K562 (cell line): Measurements from ENCODE around the gene INTS1. TPM values are rescaled to one million over a fixed set of nuclear protein-coding genes. Genes with fewer than 3 reads are reported as not detected.

Experiments used
- ATAC-seq: fragments of 200-7000 bp; cut with Tn5 transposase; 3 replicates; pipeline ENCODE4 v1.9.1; 2020; ENCODE audit warnings: moderate library complexity
- BruUV-seq: library from RNA; stranded (reverse); fragments of 400-500 nt; replicated peaks from 2 replicates; lab custom pipeline; 2021; lab: Mats Ljungman, UMichigan
- CTCF ChIA-PET: fragments of 300-600 bp; formaldehyde crosslinking; extraction: SDS; loops from one replicate; lab custom pipeline; 2021; ENCODE audit warnings: low intra/inter-chr PET ratio; lab: Yijun Ruan, JAX
- POLR2A ChIA-PET: fragments of 300-600, 350-650 bp; sonication (Branson Sonifier 250); formaldehyde crosslinking; extraction: SDS; loops from one replicate; lab custom pipeline; 2021; ENCODE audit warnings: antibody characterized with exemption, inconsistent platforms; lab: Yijun Ruan, JAX
- DNase-seq, 4 experiments: peaks; one replicate each; pipeline versions ENCODE4 v3.0.0 to v3.0.0-alpha.2; 2011 to 2018; ENCODE audit warnings: low spot score in 3 of 4, mixed read lengths in 3 of 4; ENCODE audit errors: extremely low read depth in 1 of 4
- FAIRE-seq: peaks from 2 replicates; lab custom pipeline; 2011; peaks lifted over from hg19 to GRCh38; lab: Jason Lieb, UNC
- H2AFZ ChIP-seq: 2 replicates; pipeline ENCODE4 v1.6.0; 2011; ENCODE audit warnings: low read depth, low read length, control low read depth, inconsistent platforms
- H3K27ac ChIP-seq: fragments of 200-600 bp; 3 replicates; pipeline ENCODE4 v1.8.0; 2011; ENCODE audit warnings: low read depth, mild to moderate bottlenecking, control low read depth, inconsistent platforms, low read length, moderate library complexity, mixed read lengths; ENCODE audit errors: extremely low read depth
- H3K27me3 ChIP-seq, 2 experiments: fragments of 300-600 bp in 1 of 2; 2 replicates in 1 of 2; 3 replicates in 1 of 2; pipeline versions ENCODE4 v1.6.0 to v1.8.0; 2011; ENCODE audit warnings: inconsistent platforms in 2 of 2, low read length in 2 of 2, mild to moderate bottlenecking in 1 of 2, mixed read lengths in 1 of 2, moderate library complexity in 1 of 2; ENCODE audit not compliant: control insufficient read depth in 2 of 2, insufficient read depth in 2 of 2
- H3K36me3 ChIP-seq: fragments of 300-600 bp; 3 replicates; pipeline ENCODE4 v1.8.0; 2011; ENCODE audit warnings: mild to moderate bottlenecking, low read length, inconsistent platforms; ENCODE audit not compliant: control insufficient read depth, insufficient read depth
- H3K4me1 ChIP-seq, 2 experiments: fragments of 200-600 bp in 1 of 2; replicated peaks in 1 of 2; 2 replicates in 1 of 2; 3 replicates in 1 of 2; pipeline versions ENCODE4 v1.5.1 to v1.8.0; 2011; ENCODE audit warnings: inconsistent platforms in 2 of 2, low read length in 2 of 2, mild to moderate bottlenecking in 1 of 2, mixed read lengths in 1 of 2, moderate library complexity in 1 of 2; ENCODE audit not compliant: control insufficient read depth in 2 of 2, insufficient read depth in 2 of 2
- H3K4me2 ChIP-seq: 2 replicates; pipeline ENCODE4 v1.6.1; 2011; ENCODE audit warnings: low read length, control low read depth, inconsistent platforms, mixed read lengths; ENCODE audit not compliant: insufficient read depth
- H3K4me3 ChIP-seq: fragments of 200-600 bp; sonication (generic), shearing (Covaris generic); 2 replicates; pipeline ENCODE4 v1.5.1; 2016; ENCODE audit warnings: control low read depth, inconsistent platforms
- H3K79me2 ChIP-seq: fragments of 200-600 bp; 3 replicates; pipeline ENCODE4 v1.8.0; 2011; ENCODE audit warnings: low read length, inconsistent platforms; ENCODE audit not compliant: control insufficient read depth, insufficient read depth
- H3K9ac ChIP-seq, 2 experiments: 2 replicates each; pipeline versions ENCODE4 v1.6.0 to v1.6.1; 2011; ENCODE audit warnings: low read depth in 2 of 2, low read length in 2 of 2, control low read depth in 1 of 2, inconsistent platforms in 1 of 2, mild to moderate bottlenecking in 1 of 2, mixed read lengths in 1 of 2; ENCODE audit not compliant: insufficient read depth in 1 of 2
- H3K9me1 ChIP-seq: one replicate; pipeline ENCODE4 v1.6.0; 2011; ENCODE audit warnings: inconsistent platforms, mild to moderate bottlenecking, low read length, moderate library complexity; ENCODE audit not compliant: control insufficient read depth, insufficient read depth
- H3K9me3 ChIP-seq: replicated peaks from 2 replicates; pipeline ENCODE4 v1.5.1; 2011; ENCODE audit warnings: low read depth, low read length, inconsistent platforms; ENCODE audit not compliant: control insufficient read depth, insufficient read depth
- H4K20me1 ChIP-seq: replicated peaks from 2 replicates; pipeline ENCODE4 v1.6.1; 2011; ENCODE audit warnings: low read length, inconsistent platforms, mixed read lengths; ENCODE audit not compliant: control insufficient read depth, insufficient read depth
- MCM2 ChIP-seq: fragments of 450-650 bp; IDR thresholded peaks from 2 replicates; pipeline ENCODE4 v1.6.1; 2017; ENCODE audit warnings: low read depth, mild to moderate bottlenecking
- NRF1 ChIP-seq, 2 experiments: fragments of 450-650 bp; IDR thresholded peaks in 1 of 2; conservative IDR thresholded peaks in 1 of 2; 2 replicates each; pipeline ENCODE4 v1.6.1; 2014; ENCODE audit warnings: mild to moderate bottlenecking in 2 of 2
- RBFOX2 ChIP-seq: fragments of 200-400 bp; formaldehyde crosslinking; IDR thresholded peaks from 2 replicates; pipeline ENCODE4 v1.6.1; 2017; ENCODE audit warnings: low read depth, mild to moderate bottlenecking, low read length, moderate library complexity
- THAP7 ChIP-seq: fragments of 250-450 bp; sonication (Bioruptor Pico); IDR thresholded peaks from 2 replicates; pipeline ENCODE4 v1.5.0; 2021
- WGBS: fragments of 100-300 bp; shearing (Covaris generic); methylation state at CpG from one replicate; pipeline ENCODE4 v1.1.6; 2016; ENCODE audit warnings: low coverage, mixed read lengths; ENCODE audit not compliant: insufficient coverage; ENCODE audit errors: missing lambda C conversion rate; 5-methylcytosine and 5-hydroxymethylcytosine counted together
- in situ Hi-C: fragments of 300-500 bp; cut with MboI; formaldehyde crosslinking; loops from 4 replicates; pipeline ENCODE4 v1.15.0; 2018; ENCODE audit warnings: inconsistent platforms, mixed read lengths
- intact Hi-C: fragments of 100-400 bp; cut with micrococcal nuclease; formaldehyde crosslinking; loops from 2 replicates; pipeline ENCODE4 v1.14.2; 2022
- polyA plus RNA-seq, 8 experiments: library from polyadenylated mRNA; depleted of rRNA in 4 of 8; stranded (reverse) in 5 of 8; unstranded in 3 of 8; fragments of >200 nt; fragmentation: Nextera tagmentation in 2 of 8; fragmentation: Illumina TruSeq in 1 of 8; extraction: Ambion mirVana in 2 of 8; extraction: Trizol in 1 of 8; gene quantifications; 2 replicates each; pipeline versions ENCODE4 v1.2.1 to v1.2.3, GENCODE V29; 2011 to 2014; ENCODE audit warnings: inconsistent platforms in 1 of 8, missing spikeins in 1 of 8
- total RNA-seq, 7 experiments: library from RNA; depleted of rRNA in 6 of 7; stranded (reverse); fragments of >200 nt in 6 of 7; fragmentation: Illumina TruSeq in 2 of 7; extraction: Trizol in 2 of 7; gene quantifications; 2 replicates each; pipeline versions ENCODE4 v1.2.1 to v1.2.3, GENCODE V29; 2011 to 2021; ENCODE audit warnings: low replicate concordance in 1 of 7

Gene INTS1
- total and polyA plus RNA-seq, 9 of the 15 experiments (the other 6 are each of a cell fraction or from before 2014, with no cell fraction given), result 0.34 to 119 (median 18.5) TPM

- no peak overlapping the region for H3K9ac ChIP-seq
- H4K20me1 ChIP-seq, result no peaks in the 10 kb centered on the region
- in situ Hi-C loops (no loop called here), intact Hi-C loops (no loop called here)
- DNase-seq, result no peak
- H3K4me2 ChIP-seq, result no peak overlapping the region
- no peak overlapping the region for H3K4me3 ChIP-seq
- no peaks in the 10 kb centered on the region for H3K27me3 ChIP-seq
- H3K9me3 ChIP-seq, result no peaks in the 10 kb centered on the region
- no TSS peak for BruUV-seq
- peak; percentile 33; the same call in 1 of the 2 replicates for TF ChIP-seq RBFOX2
- TF ChIP-seq MCM2, result no peak
- no peaks in the 10 kb centered on the region for H3K9me1 ChIP-seq
- peaks cover 80% of the 10 kb centered on the region; the same call in 1 of the 3 replicates for H3K36me3 ChIP-seq
- WGBS, result 96% methylated on average over 12 of the region's 20 CpGs
- ChIA-PET POLR2A (no interaction called here), CTCF (no interaction called here)
- ATAC-seq, result no peak
- H3K27ac ChIP-seq, result no peak overlapping the region
- no peak for FAIRE-seq
- no peaks in the 10 kb centered on the region for H3K79me2 ChIP-seq
- H3K4me1 ChIP-seq, result peaks cover 0 to 11% of the 10 kb centered on the region in 2 experiments; a peak in 1 of 5 replicates
- no peak overlapping the region for H2AFZ ChIP-seq
Measured at GRCh38 chr7:1481300-1481699, 22.9 kb downstream of the INTS1 start.

GRCh38 chr7:1480670-1481069, 23.5 kb downstream of the INTS1 start:
- POLR2A ChIA-PET, result interaction anchor here (0.6 to 0.7 kb wide), 2 partner anchors 7 to 629 kb away, joined by 3 read pairs; no protein-coding TSS in a partner anchor
- Histone ChIP-seq H3K4me1 (peaks cover 0 to 16% of the 10 kb centered on the region in 2 experiments; a peak in 1 of 5 replicates), H3K9me1 (no peaks in the 10 kb centered on the region), H3K9ac (no peak overlapping the region; a peak in 1 of 4 replicates), H3K27me3 (no peaks in the 10 kb centered on the region), H2AFZ (no peak overlapping the region), H3K4me2 (no peak overlapping the region), H3K4me3 (no peak overlapping the region), H3K36me3 (peaks cover 83% of the 10 kb centered on the region; the same call in 1 of the 3 replicates), H3K27ac (no peak overlapping the region), H4K20me1 (no peaks in the 10 kb centered on the region), H3K79me2 (no peaks in the 10 kb centered on the region), H3K9me3 (no peaks in the 10 kb centered on the region)
- CTCF ChIA-PET, result no interaction called here
- intact Hi-C loops (no loop called here), in situ Hi-C loops (no loop called here)
- TF ChIP-seq NRF1 (conservative IDR thresholded peaks at IDR 0.05 in 1 of 2, IDR thresholded peaks at IDR 0.05 in 1 of 2), result no peak
- TF ChIP-seq THAP7 (CRISPR knock-in tag), result no peak
- ATAC-seq, result no peak
- DNase-seq, result no peak
- BruUV-seq, result no TSS peak
- FAIRE-seq, result no peak
- WGBS, result 95% methylated on average over 7 of the region's 12 CpGs
